ENCODE results near the gene SWSAP1. TPM values are rescaled to one million over a fixed set of nuclear protein-coding genes. Genes with fewer than 3 reads are reported as not detected.

SWSAP1 gene
- total and polyA plus RNA-seq, 2 of the 4 experiments (the other 2 are of a cell fraction), result 0.36 to 1.6 TPM

DNA sequence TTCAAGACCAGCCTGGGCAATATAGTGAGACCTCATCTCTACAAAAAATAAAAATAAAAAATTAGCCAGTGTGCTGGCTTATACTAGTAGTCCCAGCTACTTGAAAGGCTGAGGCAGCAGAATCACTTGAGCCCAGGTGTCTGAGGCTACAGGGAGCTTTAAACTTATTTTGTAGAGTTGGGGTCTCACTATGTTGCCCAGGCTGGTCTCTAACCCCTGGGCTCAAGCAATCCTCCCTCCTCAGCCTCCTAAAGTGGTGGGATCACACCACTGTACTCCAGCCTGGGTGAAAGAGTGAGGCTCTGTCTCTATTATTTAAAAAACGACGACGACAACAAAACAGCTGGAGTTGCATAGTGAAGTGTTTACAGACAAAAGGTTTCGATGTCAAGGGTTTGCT, 43.0 kb upstream of the SWSAP1 start:
- Histone ChIP-seq H3K36me3 (ENCODE audit: control insufficient read depth, insufficient read depth, low read length) (peaks cover 27% of the 10 kb centered on the region), H3K18ac (ENCODE audit: low read depth, low read length) (no peak overlapping the region), H4K20me1 (ENCODE audit: insufficient read depth, low read length) (no peaks in the 10 kb centered on the region), H3K4ac (ENCODE audit: low read depth, low read length) (no peak overlapping the region), H3K79me1 (ENCODE audit: low read depth in 1 of 2, low read length in 2 of 2) (no peaks in the 10 kb centered on the region), H2AFZ (replicated peaks; ENCODE audit: low read length, poor library complexity) (no peak overlapping the region), H2BK120ac (ENCODE audit: low read depth, low read length) (no peak overlapping the region), H3K9ac (ENCODE audit: low read depth, low read length) (no peak overlapping the region), H2AK5ac (ENCODE audit: low read depth, low read length) (no peak overlapping the region), H3K27me3 (ENCODE audit: control insufficient read depth, insufficient read depth, low read length) (no peaks in the 10 kb centered on the region), H3K27ac (ENCODE audit: insufficient read depth, low read length) (no peak overlapping the region), H3K4me1 (ENCODE audit: control insufficient read depth, insufficient read depth, low read length) (no peaks in the 10 kb centered on the region), H3K9me3 (ENCODE audit: control insufficient read depth, insufficient read depth, low read length) (no peaks in the 10 kb centered on the region), H3K4me2 (ENCODE audit: low read depth, low read length) (no peak overlapping the region), H2AK9ac (replicated peaks; ENCODE audit: low read depth, low read length, poor library complexity) (no peak overlapping the region), H3K23ac (ENCODE audit: low read depth, low read length) (no peak overlapping the region), H4K5ac (ENCODE audit: low read depth, low read length) (no peak overlapping the region), H3K56ac (ENCODE audit: extremely low read depth, insufficient read depth, low read length) (no peak overlapping the region), H4K91ac (ENCODE audit: insufficient read depth, low read depth, low read length) (no peak overlapping the region), H2BK15ac (ENCODE audit: low read depth, low read length) (no peak overlapping the region), H3K14ac (replicated peaks; ENCODE audit: low read depth, low read length) (no peak overlapping the region), H4K8ac (ENCODE audit: low read depth in 2 of 2, low read length in 2 of 2) (no peak overlapping the region), H2BK20ac (ENCODE audit: low read depth, low read length) (no peak overlapping the region), H3K9me1 (ENCODE audit: insufficient read depth, low read length) (no peaks in the 10 kb centered on the region), H3K4me3 (ENCODE audit: insufficient read depth, low read depth, low read length) (no peak overlapping the region), H2BK5ac (ENCODE audit: low read depth, low read length, poor library complexity, severe bottlenecking) (no peak overlapping the region)
- TF ChIP-seq RCOR1 (IDR thresholded peaks at IDR 0.05; ENCODE audit: insufficient replicate concordance, low read length) (no peak), CHD1 (IDR thresholded peaks at IDR 0.05; ENCODE audit: low read depth, low read length) (no peak), BHLHE40 (IDR thresholded peaks at IDR 0.05; ENCODE audit: low read depth, low read length) (no peak), SMC3 (IDR thresholded peaks at IDR 0.05; ENCODE audit: low read depth, low read length) (no peak), POLR2A (IDR thresholded peaks at IDR 0.05; ENCODE audit: low read depth, low read length) (no peak), RFX5 (IDR thresholded peaks at IDR 0.05; ENCODE audit: low read depth, low read length) (no peak), RAD21 (IDR thresholded peaks at IDR 0.05; ENCODE audit: low read length) (no peak), MXI1 (IDR thresholded peaks at IDR 0.05; ENCODE audit: borderline replicate concordance, low read depth, low read length) (no peak), MAFK (IDR thresholded peaks at IDR 0.05; ENCODE audit: low read depth, low read length) (no peak), FOS (IDR thresholded peaks at IDR 0.05; ENCODE audit: low read depth, low read length) (no peak), MAZ (IDR thresholded peaks at IDR 0.05; ENCODE audit: borderline replicate concordance, low read depth, low read length) (no peak), CTCF (conservative IDR thresholded peaks at IDR 0.05; ENCODE audit: low read depth, low read length) (no peak), USF2 (IDR thresholded peaks at IDR 0.05; ENCODE audit: low read depth, low read length) (no peak), NFE2L2 (IDR thresholded peaks at IDR 0.05; ENCODE audit: low read depth, low read length) (no peak), CEBPB (IDR thresholded peaks at IDR 0.05; ENCODE audit: low read depth, low read length) (no peak)
- TF ChIP-seq, protein P1, sequence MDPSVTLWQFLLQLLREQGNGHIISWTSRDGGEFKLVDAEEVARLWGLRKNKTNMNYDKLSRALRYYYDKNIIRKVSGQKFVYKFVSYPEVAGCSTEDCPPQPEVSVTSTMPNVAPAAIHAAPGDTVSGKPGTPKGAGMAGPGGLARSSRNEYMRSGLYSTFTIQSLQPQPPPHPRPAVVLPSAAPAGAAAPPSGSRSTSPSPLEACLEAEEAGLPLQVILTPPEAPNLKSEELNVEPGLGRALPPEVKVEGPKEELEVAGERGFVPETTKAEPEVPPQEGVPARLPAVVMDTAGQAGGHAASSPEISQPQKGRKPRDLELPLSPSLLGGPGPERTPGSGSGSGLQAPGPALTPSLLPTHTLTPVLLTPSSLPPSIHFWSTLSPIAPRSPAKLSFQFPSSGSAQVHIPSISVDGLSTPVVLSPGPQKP (IDR thresholded peaks at IDR 0.05; ENCODE audit: borderline replicate concordance, low read depth, low read length), result no peak
- ChIA-PET CTCF (no interaction called here), POLR2A (ENCODE audit: unreplicated experiment) (no interaction called here)
- DNase-seq (no peak), ATAC-seq (ENCODE audit: low read depth) (no peak; the same call in 1 of the 2 replicates)
- no TSS peak for BruUV-seq (replicated peaks)
- intact Hi-C loops (cut with micrococcal nuclease), result no loop called here
- dilution Hi-C loops (cut with HindIII; ENCODE audit: low sequenced_read_pairs, unreplicated experiment), result no loop called here
- in situ Hi-C loops (cut with MboI; ENCODE audit: low sequenced_read_pairs), result no loop called here
- WGBS, 2 experiments (ENCODE audit: extremely low coverage in 2 of 2, insufficient read length in 1 of 2), result no CpG with 5 or more reads among the region's 4 CpGs

Data from IMR-90 (cell line).